OCI-LY1 (cell line): Measurements from ENCODE around the gene IGFBP7.

Source experiments
- H2AFZ ChIP-seq: fragments of 200-600 bp; sonication (generic), shearing (Covaris generic); 2 replicates; pipeline ENCODE4 v1.6.0; 2014; ENCODE audit warnings: antibody characterized with exemption, mild to moderate bottlenecking, low read length
- H3F3A ChIP-seq: fragments of 200-600 bp; sonication (generic), shearing (Covaris generic); 2 replicates; pipeline ENCODE4 v1.6.0; 2014; ENCODE audit warnings: mild to moderate bottlenecking, antibody characterized with exemption, low read length, moderate library complexity; ENCODE audit not compliant: insufficient read depth
- H3K27ac ChIP-seq: fragments of 200-600 bp; sonication (generic); 2 replicates; pipeline ENCODE4 v1.5.1; 2014; ENCODE audit warnings: low read length, mixed run types, mild to moderate bottlenecking, low read depth; ENCODE audit not compliant: poor library complexity, severe bottlenecking
- H3K27me3 ChIP-seq: fragments of 200-600 bp; sonication (generic); 2 replicates; pipeline ENCODE4 v1.6.0; 2014; ENCODE audit warnings: antibody characterized with exemption, mild to moderate bottlenecking, low read length, moderate library complexity; ENCODE audit not compliant: insufficient read depth
- H3K36me3 ChIP-seq: fragments of 200-600 bp; sonication (generic); 2 replicates; pipeline ENCODE4 v1.6.1; 2014; ENCODE audit warnings: mild to moderate bottlenecking, antibody characterized with exemption, low read length, moderate library complexity, mixed read lengths; ENCODE audit not compliant: insufficient read depth
- H3K4me1 ChIP-seq: fragments of 200-600 bp; sonication (generic); 2 replicates; pipeline ENCODE4 v1.5.1; 2014; ENCODE audit warnings: mild to moderate bottlenecking, low read length, moderate library complexity; ENCODE audit not compliant: insufficient read depth, severe bottlenecking
- H3K4me2 ChIP-seq: fragments of 200-600 bp; sonication (generic), shearing (Covaris generic); 2 replicates; pipeline ENCODE4 v1.6.1; 2014; ENCODE audit warnings: low read length
- H3K4me3 ChIP-seq: fragments of 200-600 bp; sonication (generic); 2 replicates; pipeline ENCODE4 v1.5.1; 2014; ENCODE audit warnings: low read length, low read depth, mild to moderate bottlenecking, mixed read lengths; ENCODE audit not compliant: poor library complexity, severe bottlenecking
- H3K79me2 ChIP-seq: fragments of 200-600 bp; shearing (Covaris generic); 2 replicates; pipeline ENCODE4 v1.6.1; 2016; ENCODE audit warnings: mixed run types, low read length, mixed read lengths; ENCODE audit not compliant: insufficient read depth
- H3K9ac ChIP-seq: fragments of 200-600 bp; sonication (generic), shearing (Covaris generic); 2 replicates; pipeline ENCODE4 v1.6.1; 2014; ENCODE audit warnings: mild to moderate bottlenecking, low read length, mixed read lengths
- H3K9me2 ChIP-seq: fragments of 200-600 bp; sonication (generic), shearing (Covaris generic); 2 replicates; pipeline ENCODE4 v1.6.1; 2014; ENCODE audit warnings: low read depth, mild to moderate bottlenecking, low read length, mixed read lengths
- H3K9me3 ChIP-seq: fragments of 200-600 bp; shearing (Covaris generic); 2 replicates; pipeline ENCODE4 v1.6.1; 2014; ENCODE audit warnings: low read length, mixed read lengths
- H4K20me1 ChIP-seq: fragments of 200-600 bp; sonication (generic), shearing (Covaris generic); 2 replicates; pipeline ENCODE4 v1.6.0; 2016; ENCODE audit warnings: mild to moderate bottlenecking, low read length; ENCODE audit not compliant: insufficient read depth
- EZH2 ChIP-seq: fragments of 200-600 bp; sonication (generic), shearing (Covaris generic); IDR thresholded peaks from 2 replicates; pipeline ENCODE4 v1.8.0; 2017; ENCODE audit warnings: borderline replicate concordance, mixed run types, mild to moderate bottlenecking, antibody characterized with exemption, low read length, moderate library complexity, mixed read lengths
- TF ChIP-seq, protein P1 (sequence below): fragments of 200-600 bp; sonication (generic), shearing (Covaris generic); IDR thresholded peaks from 2 replicates; pipeline ENCODE4 v1.5.1; 2017; ENCODE audit warnings: mild to moderate bottlenecking, antibody characterized with exemption, low read length, moderate library complexity, mixed read lengths

Gene IGFBP7

DNA sequence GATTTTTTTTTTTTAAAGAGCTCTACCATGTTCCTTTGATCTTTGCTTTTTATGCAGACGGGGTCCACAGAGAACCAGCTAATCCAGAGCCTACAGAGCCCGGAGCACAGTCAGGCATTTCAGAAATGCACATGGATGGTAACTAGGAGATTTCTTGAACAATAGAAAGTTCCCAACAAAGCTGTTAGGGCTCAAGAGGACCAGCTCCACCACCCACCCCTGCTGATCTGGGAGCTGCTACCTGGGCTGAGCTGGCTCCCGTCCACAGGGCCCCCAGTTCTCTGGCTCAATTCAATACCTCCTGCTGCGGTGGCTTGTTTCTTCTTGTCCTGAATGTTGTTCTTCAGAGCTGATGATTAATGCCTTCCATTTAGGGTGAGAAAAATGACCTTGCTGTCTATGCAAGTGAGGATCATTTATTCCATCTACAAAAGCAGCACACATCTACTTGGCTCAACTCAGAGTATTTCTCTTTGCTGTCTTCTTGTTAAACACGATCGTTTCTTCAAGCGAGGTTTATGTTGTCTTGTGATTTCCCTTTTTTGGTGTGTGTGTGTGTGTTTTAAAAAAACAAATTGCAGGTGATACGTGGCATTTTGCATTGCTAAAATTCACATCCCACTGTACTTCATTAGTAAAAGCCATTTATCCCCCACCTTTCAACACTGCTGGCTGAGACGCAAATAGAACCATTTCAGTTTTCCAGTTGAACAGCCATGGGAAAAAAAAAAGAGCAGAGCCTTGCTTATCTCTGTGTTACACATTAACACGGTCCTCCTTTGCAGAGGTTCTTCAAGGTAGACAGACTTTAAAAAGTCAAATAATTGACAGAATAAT, 31.3 kb downstream of the IGFBP7 start:
- no peaks in the 10 kb centered on the region for H3K9me3 ChIP-seq
- H3K27ac ChIP-seq: no peak overlapping the region
- H3F3A ChIP-seq: no peaks in the 10 kb centered on the region
- no peaks in the 10 kb centered on the region for H3K36me3 ChIP-seq
- no peaks in the 10 kb centered on the region for H3K79me2 ChIP-seq
- no peaks in the 10 kb centered on the region for H3K27me3 ChIP-seq
- no peaks in the 10 kb centered on the region for H4K20me1 ChIP-seq
- H2AFZ ChIP-seq: no peak overlapping the region
- TF ChIP-seq, protein P1, sequence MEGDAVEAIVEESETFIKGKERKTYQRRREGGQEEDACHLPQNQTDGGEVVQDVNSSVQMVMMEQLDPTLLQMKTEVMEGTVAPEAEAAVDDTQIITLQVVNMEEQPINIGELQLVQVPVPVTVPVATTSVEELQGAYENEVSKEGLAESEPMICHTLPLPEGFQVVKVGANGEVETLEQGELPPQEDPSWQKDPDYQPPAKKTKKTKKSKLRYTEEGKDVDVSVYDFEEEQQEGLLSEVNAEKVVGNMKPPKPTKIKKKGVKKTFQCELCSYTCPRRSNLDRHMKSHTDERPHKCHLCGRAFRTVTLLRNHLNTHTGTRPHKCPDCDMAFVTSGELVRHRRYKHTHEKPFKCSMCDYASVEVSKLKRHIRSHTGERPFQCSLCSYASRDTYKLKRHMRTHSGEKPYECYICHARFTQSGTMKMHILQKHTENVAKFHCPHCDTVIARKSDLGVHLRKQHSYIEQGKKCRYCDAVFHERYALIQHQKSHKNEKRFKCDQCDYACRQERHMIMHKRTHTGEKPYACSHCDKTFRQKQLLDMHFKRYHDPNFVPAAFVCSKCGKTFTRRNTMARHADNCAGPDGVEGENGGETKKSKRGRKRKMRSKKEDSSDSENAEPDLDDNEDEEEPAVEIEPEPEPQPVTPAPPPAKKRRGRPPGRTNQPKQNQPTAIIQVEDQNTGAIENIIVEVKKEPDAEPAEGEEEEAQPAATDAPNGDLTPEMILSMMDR: no peak
- no peak for TF ChIP-seq EZH2
- no peak overlapping the region for H3K4me2 ChIP-seq
- no peak overlapping the region for H3K4me3 ChIP-seq
- no peak overlapping the region for H3K9ac ChIP-seq
- no peaks in the 10 kb centered on the region for H3K9me2 ChIP-seq
- no peaks in the 10 kb centered on the region for H3K4me1 ChIP-seq

DNA sequence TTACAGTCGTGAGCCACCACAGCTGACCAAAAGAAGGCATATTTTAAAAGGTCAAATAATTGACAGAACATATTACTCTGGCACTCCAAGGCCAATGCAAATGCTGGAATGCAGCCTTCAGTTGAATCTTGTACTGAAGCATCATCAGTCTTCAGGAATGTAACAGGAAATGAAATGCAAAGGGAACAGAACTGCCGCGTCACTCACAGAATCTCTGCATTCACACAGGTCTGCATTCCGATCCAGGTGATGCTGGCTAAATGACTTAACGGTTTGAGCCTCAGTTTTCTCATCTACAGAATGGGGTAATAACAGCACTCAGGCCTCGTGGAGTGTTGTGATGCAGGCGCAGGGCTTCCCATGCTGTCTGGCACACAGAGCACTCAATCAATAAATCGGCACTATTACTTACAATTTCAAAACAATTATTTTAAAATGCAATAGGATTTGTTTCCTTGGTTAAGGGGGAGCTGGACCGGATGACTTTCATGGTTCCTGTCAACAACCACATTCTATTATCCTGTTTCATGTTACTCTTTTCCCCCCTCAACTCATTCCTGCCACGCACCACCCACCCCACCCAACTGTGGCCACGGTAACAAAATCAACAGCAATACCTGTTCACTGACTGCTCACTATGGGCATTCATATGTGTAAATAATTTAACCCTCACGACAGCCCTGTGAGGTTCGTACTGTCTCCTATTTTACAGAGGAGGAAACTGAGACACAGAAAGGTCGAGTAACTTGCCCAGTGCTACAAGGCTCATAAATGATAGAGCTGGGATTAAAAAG, 32.4 kb downstream of the IGFBP7 start:
- H3K4me1 ChIP-seq: no peaks in the 10 kb centered on the region

DNA sequence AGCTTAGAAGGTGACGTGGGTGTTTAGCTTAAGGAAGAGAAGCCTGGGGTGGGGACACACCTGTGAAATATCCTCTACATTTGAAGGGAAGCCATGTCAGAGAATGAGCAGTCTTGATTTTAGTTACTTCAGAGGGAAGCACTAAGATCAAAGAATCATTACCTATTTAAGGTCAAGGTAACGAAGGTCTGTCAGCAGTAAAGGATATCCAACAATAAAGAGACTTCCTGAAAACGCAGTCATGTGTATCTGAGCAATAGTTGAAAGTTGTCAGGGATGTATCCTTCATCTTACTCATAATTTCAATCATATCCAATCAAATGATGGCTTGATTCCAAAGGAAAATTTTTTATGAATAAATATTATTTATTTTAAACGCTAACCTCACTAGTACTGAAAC, 33.5 kb downstream of the IGFBP7 start:
- H2AFZ ChIP-seq: no peak overlapping the region
- TF ChIP-seq, protein P1: no peak
- TF ChIP-seq EZH2: no peak
- no peak overlapping the region for H3K9ac ChIP-seq
- no peaks in the 10 kb centered on the region for H3K4me1 ChIP-seq
- no peaks in the 10 kb centered on the region for H4K20me1 ChIP-seq
- no peaks in the 10 kb centered on the region for H3F3A ChIP-seq
- no peaks in the 10 kb centered on the region for H3K9me3 ChIP-seq
- no peaks in the 10 kb centered on the region for H3K9me2 ChIP-seq
- H3K36me3 ChIP-seq: no peaks in the 10 kb centered on the region
- no peak overlapping the region for H3K27ac ChIP-seq
- no peaks in the 10 kb centered on the region for H3K79me2 ChIP-seq
- H3K27me3 ChIP-seq: no peaks in the 10 kb centered on the region
- no peak overlapping the region for H3K4me3 ChIP-seq
- H3K4me2 ChIP-seq: no peak overlapping the region

More for the DNA sequence above, 32.4 kb downstream of the IGFBP7 start:
- Histone ChIP-seq H3K79me2 (no peaks in the 10 kb centered on the region), H3K9me2 (no peaks in the 10 kb centered on the region), H3F3A (no peaks in the 10 kb centered on the region), H3K36me3 (no peaks in the 10 kb centered on the region), H3K9ac (no peak overlapping the region), H3K27me3 (no peaks in the 10 kb centered on the region), H3K9me3 (no peaks in the 10 kb centered on the region), H3K4me2 (no peak overlapping the region), H3K27ac (no peak overlapping the region), H4K20me1 (no peaks in the 10 kb centered on the region), H3K4me3 (no peak overlapping the region), H2AFZ (no peak overlapping the region)
- TF ChIP-seq EZH2: no peak
